Panc1 (cell line): ENCODE results near the gene KCNE4.

Source experiments
- CTCF ChIP-seq: fragments of 450-650 bp; IDR thresholded peaks from 2 replicates; pipeline ENCODE4 v1.5.1; 2017; ENCODE audit warnings: mild to moderate bottlenecking
- SIN3A ChIP-seq: IDR thresholded peaks from 2 replicates; pipeline ENCODE4 v1.6.1; 2012; ENCODE audit warnings: low read depth, mild to moderate bottlenecking, low read length, moderate library complexity, borderline replicate concordance; ENCODE audit not compliant: insufficient read depth

GRCh38 chr2:223095207-223095606 is 43.2 kb downstream of the KCNE4 start:
- TF ChIP-seq SIN3A (no peak), CTCF (no peak)
